IPS DF 19.7 (cell line): ENCODE measurements around the gene JAGN1.
"Not testable (repeated sequence)": the region's sequence is repeated elsewhere in the genome, so short reads cannot be mapped to it uniquely, and the experiment has no call there.

ENCODE experiments used
- DNase-seq: peaks from one replicate; pipeline ENCODE4 v3.0.0-alpha.2; 2013; ENCODE audit warnings: low read depth, low spot score

The JAGN1 gene

DNA sequence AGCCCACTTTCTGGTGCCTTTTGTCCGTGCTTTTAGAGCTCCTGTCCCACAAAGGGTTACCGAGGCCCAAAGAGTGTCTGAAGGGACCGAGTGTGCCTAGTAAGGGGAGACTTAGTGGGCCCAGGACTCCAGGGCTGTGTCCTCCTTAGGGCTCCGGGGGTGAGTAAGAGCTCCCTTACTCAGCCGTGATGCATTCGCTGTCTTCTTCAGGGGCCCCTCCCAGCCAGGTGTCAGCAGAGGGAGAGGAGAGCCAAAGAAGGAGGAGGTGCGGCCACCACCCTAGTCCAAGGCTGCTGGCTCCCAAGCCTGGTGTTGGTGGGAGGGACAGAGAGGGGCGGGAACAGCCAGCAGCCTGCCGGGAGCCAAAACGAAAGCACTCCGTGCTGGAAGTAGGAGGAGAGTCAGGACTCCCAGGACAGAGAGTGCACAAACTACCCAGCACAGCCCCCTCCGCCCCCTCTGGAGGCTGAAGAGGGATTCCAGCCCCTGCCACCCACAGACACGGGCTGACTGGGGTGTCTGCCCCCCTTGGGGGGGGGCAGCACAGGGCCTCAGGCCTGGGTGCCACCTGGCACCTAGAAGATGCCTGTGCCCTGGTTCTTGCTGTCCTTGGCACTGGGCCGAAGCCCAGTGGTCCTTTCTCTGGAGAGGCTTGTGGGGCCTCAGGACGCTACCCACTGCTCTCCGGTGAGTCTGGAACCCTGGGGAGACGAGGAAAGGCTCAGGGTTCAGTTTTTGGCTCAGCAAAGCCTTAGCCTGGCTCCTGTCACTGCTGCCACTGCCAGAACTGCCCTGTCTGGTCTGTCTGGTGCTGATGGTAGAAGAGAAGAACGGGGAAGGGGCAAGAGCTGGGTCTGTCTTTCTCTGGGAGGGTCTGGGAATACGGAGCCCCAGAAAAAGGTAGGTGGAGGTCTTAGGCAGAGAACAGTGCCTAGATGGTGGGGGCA, 26.6 kb downstream of the JAGN1 start, which contains the start of gene IL17RC:
TSS of gene IL17RC (plus strand) at position 365 of the 947 bp plus-strand sequence. CDS start at position 583, 218 bp downstream.
- no peak for DNase-seq

DNA sequence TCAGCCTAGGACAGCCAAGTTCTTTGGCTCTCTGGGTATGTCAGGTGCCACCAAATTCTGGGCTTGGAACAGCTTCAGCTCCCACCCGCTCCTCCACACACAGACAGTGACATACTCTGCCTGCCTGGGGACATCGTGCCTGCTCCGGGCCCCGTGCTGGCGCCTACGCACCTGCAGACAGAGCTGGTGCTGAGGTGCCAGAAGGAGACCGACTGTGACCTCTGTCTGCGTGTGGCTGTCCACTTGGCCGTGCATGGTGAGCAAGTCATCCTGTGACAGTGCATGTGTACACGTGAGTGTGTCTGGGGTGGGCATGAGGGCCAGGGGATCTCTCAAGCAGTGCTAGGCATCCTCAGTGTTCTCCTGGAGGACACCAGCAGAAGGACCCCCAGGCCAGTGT, 27.4 kb downstream of the JAGN1 start:
- no peak for DNase-seq

- DNase-seq = no peak
These were observed 28.0 kb downstream of the JAGN1 start for GRCh38 chr3:9918261-9919038.

DNA sequence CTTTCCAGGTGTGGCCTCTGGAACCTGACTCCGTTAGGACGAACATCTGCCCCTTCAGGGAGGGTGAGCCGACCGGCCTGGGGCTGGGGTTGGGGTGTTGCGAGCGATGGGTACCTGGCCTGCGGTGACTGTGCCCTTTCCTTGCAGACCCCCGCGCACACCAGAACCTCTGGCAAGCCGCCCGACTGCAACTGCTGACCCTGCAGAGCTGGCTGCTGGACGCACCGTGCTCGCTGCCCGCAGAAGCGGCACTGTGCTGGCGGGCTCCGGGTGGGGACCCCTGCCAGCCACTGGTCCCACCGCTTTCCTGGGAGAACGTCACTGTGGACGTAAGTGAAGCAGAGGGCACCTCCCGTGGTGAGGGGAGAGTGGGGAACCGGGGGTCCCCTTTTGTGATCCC, 37.7 kb downstream of the JAGN1 start:
- DNase-seq = no peak

GRCh38 chr3:9930804-9931418, 40.5 kb downstream of the JAGN1 start:
- DNase-seq = no peak

- no peak for DNase-seq
These were observed 42.1 kb downstream of the JAGN1 start for GRCh38 chr3:9932535-9932842.

GRCh38 chr3:9932843-9933560, 42.6 kb downstream of the JAGN1 start:
- DNase-seq = no peak

DNA sequence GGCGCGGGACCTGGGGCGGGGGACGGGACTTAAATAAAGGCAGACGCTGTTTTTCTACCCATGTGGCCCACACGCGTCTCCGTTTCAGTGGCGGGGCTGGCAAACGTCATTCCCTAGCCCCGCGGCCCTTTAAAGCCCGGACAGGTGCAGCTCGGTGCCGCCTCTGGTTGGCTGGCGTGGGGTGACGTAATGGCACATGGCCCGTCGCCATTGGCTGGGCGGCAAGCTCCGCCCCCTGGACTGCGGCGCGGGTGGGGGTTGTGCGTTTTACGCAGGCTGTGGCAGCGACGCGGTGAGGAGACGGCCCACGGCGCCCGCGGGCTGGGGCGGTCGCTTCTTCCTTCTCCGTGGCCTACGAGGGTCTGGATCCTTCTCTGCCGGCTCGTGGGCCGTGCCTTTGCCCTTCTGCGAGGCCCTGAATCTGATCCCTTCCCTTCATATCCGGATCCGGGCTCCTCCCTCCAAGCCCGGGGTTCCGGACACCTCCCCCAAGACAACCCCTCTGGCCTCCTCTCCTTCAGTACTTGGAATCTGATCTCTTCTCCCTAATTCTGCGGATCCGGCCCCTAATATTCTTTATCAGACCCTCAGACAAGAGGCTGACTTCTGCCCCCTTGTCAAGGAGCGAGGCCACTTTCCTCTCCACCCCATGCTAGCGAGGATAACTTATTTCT, 43.3 kb downstream of the JAGN1 start, which contains the start of gene CRELD1:
TSS of gene CRELD1 (plus strand) at position 274 of the 674 bp plus-strand sequence. CDS start 605 bp downstream, outside the sequence.
- DNase-seq = no peak

DNA sequence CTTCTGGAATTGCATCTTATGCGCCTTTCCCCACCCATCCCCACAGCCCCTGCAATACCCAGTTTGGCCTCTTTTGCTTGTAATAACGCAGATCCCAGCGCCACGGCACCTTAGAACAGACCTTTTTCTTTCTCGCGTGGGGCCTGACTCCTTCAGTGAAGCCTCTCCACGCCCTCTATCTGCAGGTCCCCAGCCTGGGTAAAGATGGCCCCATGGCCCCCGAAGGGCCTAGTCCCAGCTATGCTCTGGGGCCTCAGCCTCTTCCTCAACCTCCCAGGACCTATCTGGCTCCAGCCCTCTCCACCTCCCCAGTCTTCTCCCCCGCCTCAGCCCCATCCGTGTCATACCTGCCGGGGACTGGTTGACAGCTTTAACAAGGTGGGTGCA, 43.8 kb downstream of the JAGN1 start:
- no peak for DNase-seq

DNA sequence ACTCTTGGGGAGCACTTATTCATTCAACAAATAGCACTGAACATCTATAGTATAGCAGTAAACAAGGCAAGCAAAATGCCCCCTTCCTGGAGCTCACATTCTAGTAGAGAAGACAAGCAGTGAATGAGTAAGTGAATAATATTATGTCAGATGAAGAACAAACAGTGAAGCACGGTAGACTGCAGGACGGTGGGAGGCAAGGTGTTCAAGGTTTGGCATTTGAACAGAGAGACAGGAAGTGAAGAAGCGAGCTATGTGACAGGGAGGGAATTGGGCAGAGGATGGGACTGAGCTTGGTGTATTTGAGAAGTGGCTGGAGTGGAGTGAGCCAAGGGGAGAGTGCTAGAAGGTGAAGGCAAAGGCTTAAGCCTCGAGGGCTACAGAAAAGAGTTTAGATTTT, 44.6 kb downstream of the JAGN1 start:
- DNase-seq = no peak

GRCh38 chr3:9935966-9936510, 45.6 kb downstream of the JAGN1 start:
- no peak for DNase-seq

DNA sequence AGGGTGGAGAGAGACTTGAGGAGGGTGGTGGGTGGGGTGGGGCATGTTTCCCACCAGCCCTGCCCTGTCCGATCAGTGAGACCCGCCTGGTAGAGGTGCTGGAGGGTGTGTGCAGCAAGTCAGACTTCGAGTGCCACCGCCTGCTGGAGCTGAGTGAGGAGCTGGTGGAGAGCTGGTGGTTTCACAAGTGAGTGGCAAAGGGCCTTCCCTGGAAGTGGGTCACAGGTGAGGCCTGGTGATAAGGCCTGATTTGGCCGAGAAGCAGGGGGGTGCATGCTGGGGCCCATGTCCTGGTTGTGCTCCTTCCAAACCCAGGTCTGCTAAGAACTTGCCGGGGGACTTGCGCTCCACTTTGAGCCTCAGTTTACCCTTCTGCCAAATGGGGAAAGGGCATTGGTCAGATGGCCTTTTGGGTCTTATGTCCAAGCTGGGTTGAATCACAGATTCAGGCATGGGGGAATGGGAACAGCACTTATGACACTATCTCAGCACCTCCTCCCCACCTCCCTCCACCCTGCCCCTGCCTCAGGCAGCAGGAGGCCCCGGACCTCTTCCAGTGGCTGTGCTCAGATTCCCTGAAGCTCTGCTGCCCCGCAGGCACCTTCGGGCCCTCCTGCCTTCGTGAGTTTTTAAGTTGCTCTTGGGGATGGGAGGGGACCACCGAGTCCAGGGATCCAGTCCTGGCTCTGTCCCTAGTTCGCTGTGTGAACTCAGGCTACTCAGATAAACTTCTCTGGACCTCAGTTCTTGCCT, 47.3 kb downstream of the JAGN1 start:
- no peak for DNase-seq

- no peak for DNase-seq
These were observed 48.6 kb downstream of the JAGN1 start for GRCh38 chr3:9938966-9939365.

DNA sequence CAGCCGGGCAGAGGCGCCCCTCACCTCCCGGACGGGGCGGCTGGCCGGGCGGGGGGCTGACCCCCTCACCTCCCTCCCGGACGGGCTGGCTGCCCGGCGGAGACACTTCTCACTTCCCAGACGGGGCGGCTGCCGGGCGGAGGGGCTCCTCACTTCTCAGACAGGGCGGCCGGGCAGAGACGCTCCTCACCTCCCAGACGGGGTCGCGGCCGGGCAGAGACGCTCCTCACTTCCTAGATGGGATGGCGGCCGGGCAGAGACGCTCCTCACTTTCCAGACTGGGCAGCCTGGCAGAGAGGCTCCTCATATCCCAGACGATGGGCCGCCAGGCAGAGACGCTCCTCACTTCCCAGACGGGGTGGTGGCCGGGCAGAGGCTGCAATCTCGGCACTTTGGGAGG, 49.5 kb downstream of the JAGN1 start:
- not testable (repeated sequence) for DNase-seq

DNA sequence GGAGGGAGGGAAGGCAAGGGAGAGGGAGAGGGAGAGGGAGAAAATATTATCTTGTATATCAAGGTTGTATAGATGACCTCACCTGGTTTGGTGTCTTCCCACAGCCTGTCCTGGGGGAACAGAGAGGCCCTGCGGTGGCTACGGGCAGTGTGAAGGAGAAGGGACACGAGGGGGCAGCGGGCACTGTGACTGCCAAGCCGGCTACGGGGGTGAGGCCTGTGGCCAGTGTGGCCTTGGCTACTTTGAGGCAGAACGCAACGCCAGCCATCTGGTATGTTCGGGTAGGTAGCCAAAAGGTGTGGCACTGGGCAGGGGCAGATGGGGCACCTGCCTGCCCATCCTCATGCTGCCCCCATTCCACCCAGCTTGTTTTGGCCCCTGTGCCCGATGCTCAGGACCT, 50.3 kb downstream of the JAGN1 start:
- no peak for DNase-seq

- no peak for DNase-seq
These were observed 51.8 kb downstream of the JAGN1 start for GRCh38 chr3:9942164-9942563.

DNA sequence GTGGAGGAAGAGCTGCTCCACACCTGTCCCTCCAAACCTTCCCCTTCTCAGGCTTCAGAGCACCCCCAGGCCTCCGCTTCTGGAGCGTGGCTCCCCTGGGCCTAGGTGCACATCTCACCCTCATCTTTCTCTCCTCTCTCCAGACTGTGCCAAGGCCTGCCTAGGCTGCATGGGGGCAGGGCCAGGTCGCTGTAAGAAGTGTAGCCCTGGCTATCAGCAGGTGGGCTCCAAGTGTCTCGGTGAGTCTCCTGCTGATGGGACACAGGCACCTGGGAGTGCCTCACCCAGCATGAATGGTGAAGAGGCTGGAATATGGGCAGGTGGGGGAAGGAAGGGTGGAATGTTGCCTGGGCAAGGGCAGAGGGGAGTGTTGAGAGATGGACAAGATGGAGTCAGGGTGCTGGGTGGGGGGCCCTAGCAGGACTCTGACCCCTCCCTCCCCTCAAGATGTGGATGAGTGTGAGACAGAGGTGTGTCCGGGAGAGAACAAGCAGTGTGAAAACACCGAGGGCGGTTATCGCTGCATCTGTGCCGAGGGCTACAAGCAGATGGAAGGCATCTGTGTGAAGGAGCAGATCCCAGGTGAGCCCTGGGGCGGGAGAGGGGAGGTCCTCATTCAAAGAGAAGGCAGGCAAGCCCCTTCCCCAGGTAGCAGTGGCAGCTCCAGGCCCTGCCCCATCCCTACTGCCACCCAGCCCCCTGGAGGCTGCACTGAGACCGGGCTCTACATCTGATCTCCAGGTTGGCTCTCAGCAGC, 52.7 kb downstream of the JAGN1 start:
- DNase-seq = no peak
